T1000 (cell line): Measurements from ENCODE around the gene WDFY3.

Experiments used
- DNase-seq: peaks from one replicate; lab custom pipeline; 2025; ENCODE audit warnings: mixed read lengths; lab: John Stamatoyannopoulos, UW

WDFY3 gene

GRCh38 chr4:84912741-84913140 lies 53.7 kb downstream of the WDFY3 start:
- DNase-seq = no peak

- no peak for DNase-seq
Measured at GRCh38 chr4:84908876-84909275, 57.6 kb downstream of the WDFY3 start.

GRCh38 chr4:84907145-84907544 lies 59.3 kb downstream of the WDFY3 start:
- no peak for DNase-seq

- no peak for DNase-seq
Measured at GRCh38 chr4:84905646-84906045, 60.8 kb downstream of the WDFY3 start.

- no peak for DNase-seq
Measured at GRCh38 chr4:84901740-84902281, 64.7 kb downstream of the WDFY3 start.

- no peak for DNase-seq
Measured at GRCh38 chr4:84901173-84901572, 65.3 kb downstream of the WDFY3 start.

GRCh38 chr4:84899616-84900015 lies 66.9 kb downstream of the WDFY3 start:
- DNase-seq = no peak

- no peak for DNase-seq
Measured at GRCh38 chr4:84897516-84897915, 69.0 kb downstream of the WDFY3 start.

GRCh38 chr4:84895283-84895682 lies 71.2 kb downstream of the WDFY3 start:
- DNase-seq = no peak

GRCh38 chr4:84894621-84895020 lies 71.9 kb downstream of the WDFY3 start:
- no peak for DNase-seq

- no peak for DNase-seq
Measured at GRCh38 chr4:84892950-84893349, 73.5 kb downstream of the WDFY3 start.

- no peak for DNase-seq
Measured at GRCh38 chr4:84887824-84888223, 78.7 kb downstream of the WDFY3 start.

GRCh38 chr4:84879651-84880200 lies 86.8 kb downstream of the WDFY3 start:
- no peak for DNase-seq

- DNase-seq = no peak
Measured at GRCh38 chr4:84878546-84878945, 87.9 kb downstream of the WDFY3 start.

- no peak for DNase-seq
Measured at GRCh38 chr4:84878090-84878489, 88.4 kb downstream of the WDFY3 start.

- no peak for DNase-seq
Measured at GRCh38 chr4:84877051-84877833, 89.2 kb downstream of the WDFY3 start.

GRCh38 chr4:84875636-84876371 lies 90.7 kb downstream of the WDFY3 start:
- no peak for DNase-seq

- no peak for DNase-seq
Measured at GRCh38 chr4:84874619-84875018, 91.9 kb downstream of the WDFY3 start.

- DNase-seq = no peak
Measured at GRCh38 chr4:84870398-84871163, 95.9 kb downstream of the WDFY3 start.

- no peak for DNase-seq
Measured at GRCh38 chr4:84866295-84866694, 100.2 kb downstream of the WDFY3 start.

GRCh38 chr4:84865600-84865999 lies 100.9 kb downstream of the WDFY3 start:
- no peak for DNase-seq

GRCh38 chr4:84862064-84862463 lies 104.4 kb downstream of the WDFY3 start:
- no peak for DNase-seq
